H1 (cell line): ENCODE results near the gene SPDYE1. TPM values are rescaled to one million over a fixed set of nuclear protein-coding genes. Genes with fewer than 3 reads are reported as not detected.

Source experiments
- BACH1 ChIP-seq: IDR thresholded peaks from 2 replicates; pipeline ENCODE4 v1.6.1; 2012; ENCODE audit warnings: low read length, improper control_type of control experiment
- EP300 ChIP-seq, 2 experiments: IDR thresholded peaks; 1 replicate in 1 of 2; 2 replicates in 1 of 2; pipeline ENCODE4 v1.6.1; 2011 to 2012; ENCODE audit warnings: low read depth in 2 of 2, low read length in 2 of 2, mild to moderate bottlenecking in 2 of 2, borderline replicate concordance in 1 of 2, inconsistent platforms in 1 of 2, moderate library complexity in 1 of 2
- polyA plus RNA-seq, 7 experiments: library from polyadenylated mRNA; depleted of rRNA in 3 of 7; stranded (reverse) in 5 of 7; unstranded in 2 of 7; fragments of >200 nt in 5 of 7; fragments of 200-250 nt in 2 of 7; gene quantifications; 1 replicate in 5 of 7; 2 replicates in 1 of 7; 4 replicates in 1 of 7; pipeline versions ENCODE4 v1.2.1 to v1.2.3, GENCODE V29; 2011 to 2013; ENCODE audit warnings: missing spikeins in 2 of 7, mixed read lengths in 2 of 7
- total RNA-seq: library from RNA; stranded (reverse); fragmentation: NEBNext Ultra II Directional; extraction: Animal tissue kit (Norgen Biotek cat#: 25700); gene quantifications from 2 replicates; pipeline ENCODE4 v1.2.1, GENCODE V29; 2021

The SPDYE1 gene
- total and polyA plus RNA-seq, 2 of the 8 experiments (the other 6 are each of a cell fraction or from before 2014, with no cell fraction given), result not detected

- no peak for TF ChIP-seq EP300 (IDR thresholded peaks at IDR 0.05; ENCODE audit: borderline replicate concordance in 1 of 2, low read depth in 2 of 2, low read length in 2 of 2)
- no peak for TF ChIP-seq BACH1
- TF ChIP-seq, all 59 proteins: peak for 0
These were observed 48.8 kb downstream of the SPDYE1 start (continued) for GRCh38 chr7:44046321-44047061.
